Measurements from ENCODE around the gene PHF11.

PHF11 gene

GRCh38 chr13:49571299-49572240, 75.8 kb downstream of the PHF11 start:
- no peak for DNase-seq (ENCODE audit: low spot score)
- no peak for TF ChIP-seq CTCF (IDR thresholded peaks at IDR 0.05; ENCODE audit: extremely low read depth, missing control alignments)
